ENCODE measurements around the gene MS4A8.

MS4A8 gene

GRCh38 chr11:60725592-60725991 lies 26.2 kb downstream of the MS4A8 start (continued):
- TF ChIP-seq ZNF18 (tag by site-specific recombination; IDR thresholded peaks at IDR 0.05): no peak
- no peak for TF ChIP-seq ZNF394 (tag by site-specific recombination; IDR thresholded peaks at IDR 0.05; ENCODE audit: borderline replicate concordance)
- TF ChIP-seq ZNF37A (tag by site-specific recombination; IDR thresholded peaks at IDR 0.05): no peak
- TF ChIP-seq ZNF214 (tag by site-specific recombination; IDR thresholded peaks at IDR 0.05; ENCODE audit: borderline replicate concordance): no peak

GRCh38 chr11:60731586-60731985 lies 32.2 kb downstream of the MS4A8 start:
- Histone ChIP-seq H3K4me3 (ENCODE audit: low read depth, low read length) (no peak overlapping the region), H3K36me3 (ENCODE audit: control insufficient read depth in 2 of 2, insufficient read depth in 1 of 2, low read length in 2 of 2) (no peaks in the 10 kb centered on the region), H3K9me3 (ENCODE audit: control insufficient read depth, insufficient read depth, low read depth, low read length) (no peaks in the 10 kb centered on the region), H3K4me1 (ENCODE audit: control insufficient read depth, insufficient read depth, low read length) (no peaks in the 10 kb centered on the region), H3K27ac (ENCODE audit: extremely low read depth, low read depth, low read length) (no peak overlapping the region)
- ChIA-PET CTCF (no interaction called here), POLR2A (no interaction called here)
- no peak for TF ChIP-seq PBX3 (CRISPR knock-in tag; IDR thresholded peaks at IDR 0.05)

- TF ChIP-seq ZNF292 (tag by site-specific recombination; IDR thresholded peaks at IDR 0.05; ENCODE audit: borderline replicate concordance, low read depth) (no peak), ZNF280D (tag by site-specific recombination; IDR thresholded peaks at IDR 0.05) (no peak), PRDM6 (tag by site-specific recombination; IDR thresholded peaks at IDR 0.05) (no peak), ZNF530 (tag by site-specific recombination; IDR thresholded peaks at IDR 0.05; ENCODE audit: low read depth) (no peak), EGR2 (tag by site-specific recombination; IDR thresholded peaks at IDR 0.05; ENCODE audit: low read depth) (no peak), WT1 (tag by site-specific recombination; IDR thresholded peaks at IDR 0.05) (no peak), ZNF596 (tag by site-specific recombination; IDR thresholded peaks at IDR 0.05) (no peak), ZNF623 (tag by site-specific recombination; IDR thresholded peaks at IDR 0.05) (no peak), ZNF16 (tag by site-specific recombination; IDR thresholded peaks at IDR 0.05; ENCODE audit: low read depth) (no peak), ZNF426 (tag by site-specific recombination; IDR thresholded peaks at IDR 0.05) (no peak), ZBTB7A (tag by site-specific recombination; IDR thresholded peaks at IDR 0.05; ENCODE audit: low read depth) (no peak), ZBTB26 (tag by site-specific recombination; optimal IDR thresholded peaks at IDR 0.05) (no peak), ZBTB48 (tag by site-specific recombination; IDR thresholded peaks at IDR 0.05) (no peak), ZNF239 (tag by site-specific recombination; IDR thresholded peaks at IDR 0.05) (no peak), ZNF335 (tag by site-specific recombination; conservative IDR thresholded peaks at IDR 0.05) (no peak), GFI1B (tag by site-specific recombination; IDR thresholded peaks at IDR 0.05) (no peak), ZNF274 (IDR thresholded peaks at IDR 0.05; ENCODE audit: low read length) (no peak), ZNF274 (tag by site-specific recombination; IDR thresholded peaks at IDR 0.05; ENCODE audit: borderline replicate concordance) (no peak), ZNF548 (tag by site-specific recombination; IDR thresholded peaks at IDR 0.05) (no peak), ZNF324 (tag by site-specific recombination; IDR thresholded peaks at IDR 0.05) (no peak), ZNF747 (tag by site-specific recombination; IDR thresholded peaks at IDR 0.05) (no peak)
- ChIA-PET POLR2A (no interaction called here), CTCF (interaction anchor here (0.6 kb wide), 1 partner anchor 12 kb away, joined by 3 read pairs; no protein-coding TSS in a partner anchor)
- no peak overlapping the region for H3K4me3 ChIP-seq (ENCODE audit: low read depth, low read length)
- no peaks in the 10 kb centered on the region for H3K9me3 ChIP-seq (ENCODE audit: control insufficient read depth, insufficient read depth, low read depth, low read length)
- H3K4me1 ChIP-seq (ENCODE audit: control insufficient read depth, insufficient read depth, low read length): no peaks in the 10 kb centered on the region
- H3K36me3 ChIP-seq (ENCODE audit: control insufficient read depth in 2 of 2, insufficient read depth in 1 of 2, low read length in 2 of 2): no peaks in the 10 kb centered on the region
- H3K27ac ChIP-seq (ENCODE audit: extremely low read depth, low read depth, low read length): no peak overlapping the region
Observed at GRCh38 chr11:60734279-60734678, 34.9 kb downstream of the MS4A8 start.

Data from HEK293 (cell line).